ENCODE measurements around the gene CMTM4. TPM values are rescaled to one million over a fixed set of nuclear protein-coding genes. Genes with fewer than 3 reads are reported as not detected.

CMTM4 gene
- total and polyA plus RNA-seq, 2 of the 8 experiments (the other 6 are each of a cell fraction or from before 2014, with no cell fraction given): 35.3 to 51.7 TPM

DNA sequence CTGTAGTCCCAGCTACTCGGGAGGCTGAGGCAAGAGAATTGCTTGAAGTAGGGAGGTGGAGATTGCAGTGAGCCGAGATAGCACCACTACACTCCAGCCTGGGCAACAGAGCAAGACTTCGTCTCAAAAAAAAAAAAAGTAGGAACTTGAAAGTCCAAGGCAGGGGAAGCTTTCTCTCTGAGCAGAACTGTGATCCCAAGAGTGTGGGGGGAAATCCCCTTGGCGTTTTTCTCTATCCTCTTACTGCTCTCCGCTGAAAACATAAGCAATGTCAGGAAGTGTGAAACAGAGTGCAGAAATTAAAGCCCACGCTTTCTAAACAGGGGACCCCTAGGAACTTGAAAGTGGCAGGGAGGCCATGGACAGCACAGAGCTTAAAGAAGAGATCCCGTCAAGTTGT lies 101.8 kb downstream of the CMTM4 start (continued):
- no peak for TF ChIP-seq CHD7 (IDR thresholded peaks at IDR 0.05; ENCODE audit: insufficient replicate concordance, low read length)
- TF ChIP-seq CTCF (IDR thresholded peaks at IDR 0.05; ENCODE audit: control extremely low read depth in 1 of 3, insufficient read depth in 1 of 3, low read depth in 1 of 3, low read length in 3 of 3): no peak
- TF ChIP-seq NANOG (IDR thresholded peaks at IDR 0.05; ENCODE audit: insufficient read depth, low read depth, low read length, poor library complexity, severe bottlenecking): no peak
- no peak for TF ChIP-seq SIN3A (conservative IDR thresholded peaks at IDR 0.05 in 1 of 2, IDR thresholded peaks at IDR 0.05 in 1 of 2; ENCODE audit: low read depth in 1 of 2, low read length in 2 of 2)
- no peak for TF ChIP-seq MAFK (IDR thresholded peaks at IDR 0.05; ENCODE audit: low read depth, low read length)

Data from H1 (cell line).